HG02610 (cell line): ENCODE measurements around the gene CREB1.

Experiments used
- ATAC-seq: cut with Tn5 transposase; IDR thresholded peaks from one replicate; pipeline ENCODE4 v1.9.1; 2021; ENCODE audit warnings: mild to moderate bottlenecking, moderate library complexity; ENCODE audit not compliant: unreplicated experiment

Gene CREB1

GRCh38 chr2:207503234-207503633, 26.5 kb upstream of the CREB1 start:
- ATAC-seq: peak; percentile 80

- peak; percentile 15 for ATAC-seq
These were observed 25.1 kb upstream of the CREB1 start for GRCh38 chr2:207504513-207505170.

- ATAC-seq: peak; percentile 51
These were observed 24.6 kb upstream of the CREB1 start for GRCh38 chr2:207505171-207505570.

GRCh38 chr2:207505728-207506127, 24.0 kb upstream of the CREB1 start:
- ATAC-seq: no peak

GRCh38 chr2:207506426-207506825, 23.3 kb upstream of the CREB1 start:
- no peak for ATAC-seq

- no peak for ATAC-seq
These were observed 19.6 kb upstream of the CREB1 start for GRCh38 chr2:207510148-207510547.

- no peak for ATAC-seq
These were observed 17.9 kb upstream of the CREB1 start for GRCh38 chr2:207511851-207512250.

GRCh38 chr2:207512356-207512755, 17.4 kb upstream of the CREB1 start:
- no peak for ATAC-seq

- no peak for ATAC-seq
These were observed 16.1 kb upstream of the CREB1 start for GRCh38 chr2:207513551-207514257.

GRCh38 chr2:207514451-207514850, 15.3 kb upstream of the CREB1 start:
- ATAC-seq: no peak

- ATAC-seq: no peak
These were observed 14.1 kb upstream of the CREB1 start for GRCh38 chr2:207515671-207516070.

GRCh38 chr2:207516206-207516605, 13.6 kb upstream of the CREB1 start:
- ATAC-seq: no peak

- peak; percentile 48 for ATAC-seq
These were observed 6.8 kb upstream of the CREB1 start for GRCh38 chr2:207523005-207523404.

GRCh38 chr2:207525296-207525695, 4.5 kb upstream of the CREB1 start:
- no peak for ATAC-seq

GRCh38 chr2:207528980-207529329, 807 bp upstream of the CREB1 start:
- ATAC-seq: peak; percentile 9

GRCh38 chr2:207530160-207531031, 634 bp downstream of the CREB1 start:
- ATAC-seq: no peak

- ATAC-seq: no peak
These were observed 1.5 kb downstream of the CREB1 start for GRCh38 chr2:207531032-207531952.

- no peak for ATAC-seq
These were observed 2.9 kb downstream of the CREB1 start for GRCh38 chr2:207532676-207533075.

- ATAC-seq: no peak
These were observed 3.8 kb downstream of the CREB1 start for GRCh38 chr2:207533461-207534008.

GRCh38 chr2:207534417-207534816, 4.7 kb downstream of the CREB1 start:
- ATAC-seq: no peak
